Prostate gland (tissue), 2 donors: ENCODE data around the gene PRKCI.
"Not testable (repeated sequence)": the region's sequence is repeated elsewhere in the genome, so short reads cannot be mapped to it uniquely, and the experiment has no call there.

ENCODE experiments used
- CTCF ChIP-seq, 4 experiments: fragments of 200-600 bp in 2 of 4; fragments of 450-650 bp in 2 of 4; sonication (generic) in 2 of 4; IDR thresholded peaks; 1 replicate in 3 of 4; 2 replicates in 1 of 4; pipeline ENCODE4 v1.5.1; 2016 to 2019; ENCODE audit warnings: antibody characterized with exemption in 4 of 4, mild to moderate bottlenecking in 2 of 4, moderate library complexity in 2 of 4
- POLR2AphosphoS5 ChIP-seq: sonication (generic); formaldehyde crosslinking; IDR thresholded peaks from one replicate; pipeline ENCODE4 v1.6.1; 2017; ENCODE audit warnings: antibody characterized with exemption

GRCh38 chr3:170195759-170196158 lies 26.5 kb upstream of the PRKCI start:
- TF ChIP-seq CTCF (IDR thresholded peaks at IDR 0.05); POLR2AphosphoS5: not testable (repeated sequence)
